ENCODE data around the gene IZUMO1. TPM values are rescaled to one million over a fixed set of nuclear protein-coding genes. Genes with fewer than 3 reads are reported as not detected.

Gene IZUMO1
- total and polyA plus RNA-seq, 9 of the 15 experiments (the other 6 are each of a cell fraction or from before 2014, with no cell fraction given), result 0.14 to 2.1 (median 0.73) TPM

GRCh38 chr19:48724796-48725753, 21.6 kb downstream of the IZUMO1 start (continued):
- TF ChIP-seq ELF2 (CRISPR knock-in tag; IDR thresholded peaks at IDR 0.05) (peak; percentile 18; the same call in 1 of the 2 replicates), DLX4 (CRISPR knock-in tag; IDR thresholded peaks at IDR 0.05) (no peak), ZNF175 (CRISPR knock-in tag; IDR thresholded peaks at IDR 0.05; ENCODE audit: low read depth) (peak; percentile 86), NR2C2 (CRISPR knock-in tag; IDR thresholded peaks at IDR 0.05) (no peak), NR2C2 (tag; IDR thresholded peaks at IDR 0.05) (peak; percentile 82), ARNT (IDR thresholded peaks at IDR 0.05) (0 out of 4 replicates have a peak, but pooled peaks of 1 of the 2 experiments have one; percentile 13), RNF2 (IDR thresholded peaks at IDR 0.05) (no peak), NCOA1 (IDR thresholded peaks at IDR 0.05; ENCODE audit: low read depth) (peak; percentile 79), MTA3 (IDR thresholded peaks at IDR 0.05; ENCODE audit: borderline replicate concordance) (0 out of 2 replicates have a peak, but pooled peaks have one; percentile 41), ADNP (tag; IDR thresholded peaks at IDR 0.05) (no peak), KAT8 (IDR thresholded peaks at IDR 0.05; ENCODE audit: low read depth) (no peak), RBM25 (IDR thresholded peaks at IDR 0.05; ENCODE audit: low read depth, low read length, severe bottlenecking) (no peak), MAFG (tag; conservative IDR thresholded peaks at IDR 0.05) (peak; percentile 51; the same call in 1 of the 2 replicates), MYBL2 (IDR thresholded peaks at IDR 0.05; ENCODE audit: low read depth) (no peak), MYBL2 (CRISPR knock-in tag; IDR thresholded peaks at IDR 0.05; ENCODE audit: borderline replicate concordance) (no peak), ZNF197 (CRISPR knock-in tag; IDR thresholded peaks at IDR 0.05; ENCODE audit: low read depth) (peak; percentile 78; the same call in 1 of the 2 replicates), HDAC1 (IDR thresholded peaks at IDR 0.05) (peak in 1 of 2 experiments; percentile 17; a peak in 1 of 4 replicates), ZNF143 (CRISPR knock-in tag; IDR thresholded peaks at IDR 0.05) (peak; percentile 98), C11orf30 (IDR thresholded peaks at IDR 0.05; ENCODE audit: low read depth) (peak; percentile 71), ZNF282 (CRISPR knock-in tag; IDR thresholded peaks at IDR 0.05) (no peak), SP1 (CRISPR knock-in tag; IDR thresholded peaks at IDR 0.05) (no peak)
- TF ChIP-seq, protein P1, sequence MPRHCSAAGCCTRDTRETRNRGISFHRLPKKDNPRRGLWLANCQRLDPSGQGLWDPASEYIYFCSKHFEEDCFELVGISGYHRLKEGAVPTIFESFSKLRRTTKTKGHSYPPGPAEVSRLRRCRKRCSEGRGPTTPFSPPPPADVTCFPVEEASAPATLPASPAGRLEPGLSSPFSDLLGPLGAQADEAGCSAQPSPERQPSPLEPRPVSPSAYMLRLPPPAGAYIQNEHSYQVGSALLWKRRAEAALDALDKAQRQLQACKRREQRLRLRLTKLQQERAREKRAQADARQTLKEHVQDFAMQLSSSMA (CRISPR knock-in tag; IDR thresholded peaks at IDR 0.05), result no peak
- TF ChIP-seq, protein P2, sequence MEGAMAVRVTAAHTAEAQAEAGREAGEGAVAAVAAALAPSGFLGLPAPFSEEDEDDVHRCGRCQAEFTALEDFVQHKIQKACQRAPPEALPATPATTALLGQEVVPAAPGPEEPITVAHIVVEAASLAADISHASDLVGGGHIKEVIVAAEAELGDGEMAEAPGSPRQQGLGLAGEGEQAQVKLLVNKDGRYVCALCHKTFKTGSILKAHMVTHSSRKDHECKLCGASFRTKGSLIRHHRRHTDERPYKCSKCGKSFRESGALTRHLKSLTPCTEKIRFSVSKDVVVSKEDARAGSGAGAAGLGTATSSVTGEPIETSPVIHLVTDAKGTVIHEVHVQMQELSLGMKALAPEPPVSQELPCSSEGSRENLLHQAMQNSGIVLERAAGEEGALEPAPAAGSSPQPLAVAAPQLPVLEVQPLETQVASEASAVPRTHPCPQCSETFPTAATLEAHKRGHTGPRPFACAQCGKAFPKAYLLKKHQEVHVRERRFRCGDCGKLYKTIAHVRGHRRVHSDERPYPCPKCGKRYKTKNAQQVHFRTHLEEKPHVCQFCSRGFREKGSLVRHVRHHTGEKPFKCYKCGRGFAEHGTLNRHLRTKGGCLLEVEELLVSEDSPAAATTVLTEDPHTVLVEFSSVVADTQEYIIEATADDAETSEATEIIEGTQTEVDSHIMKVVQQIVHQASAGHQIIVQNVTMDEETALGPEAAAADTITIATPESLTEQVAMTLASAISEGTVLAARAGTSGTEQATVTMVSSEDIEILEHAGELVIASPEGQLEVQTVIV (CRISPR knock-in tag; IDR thresholded peaks at IDR 0.05; ENCODE audit: borderline replicate concordance), result no peak
- TF ChIP-seq, protein P3, sequence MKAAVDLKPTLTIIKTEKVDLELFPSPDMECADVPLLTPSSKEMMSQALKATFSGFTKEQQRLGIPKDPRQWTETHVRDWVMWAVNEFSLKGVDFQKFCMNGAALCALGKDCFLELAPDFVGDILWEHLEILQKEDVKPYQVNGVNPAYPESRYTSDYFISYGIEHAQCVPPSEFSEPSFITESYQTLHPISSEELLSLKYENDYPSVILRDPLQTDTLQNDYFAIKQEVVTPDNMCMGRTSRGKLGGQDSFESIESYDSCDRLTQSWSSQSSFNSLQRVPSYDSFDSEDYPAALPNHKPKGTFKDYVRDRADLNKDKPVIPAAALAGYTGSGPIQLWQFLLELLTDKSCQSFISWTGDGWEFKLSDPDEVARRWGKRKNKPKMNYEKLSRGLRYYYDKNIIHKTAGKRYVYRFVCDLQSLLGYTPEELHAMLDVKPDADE (conservative IDR thresholded peaks at IDR 0.05; ENCODE audit: control insufficient read depth, low read depth, low read length), result no peak; the same call in 1 of the 2 replicates
